ENCODE data around the gene EPHB3. TPM values are rescaled to one million over a fixed set of nuclear protein-coding genes. Genes with fewer than 3 reads are reported as not detected.

EPHB3 gene
- polyA plus RNA-seq, 1 donor, result 33.9 TPM

DNA sequence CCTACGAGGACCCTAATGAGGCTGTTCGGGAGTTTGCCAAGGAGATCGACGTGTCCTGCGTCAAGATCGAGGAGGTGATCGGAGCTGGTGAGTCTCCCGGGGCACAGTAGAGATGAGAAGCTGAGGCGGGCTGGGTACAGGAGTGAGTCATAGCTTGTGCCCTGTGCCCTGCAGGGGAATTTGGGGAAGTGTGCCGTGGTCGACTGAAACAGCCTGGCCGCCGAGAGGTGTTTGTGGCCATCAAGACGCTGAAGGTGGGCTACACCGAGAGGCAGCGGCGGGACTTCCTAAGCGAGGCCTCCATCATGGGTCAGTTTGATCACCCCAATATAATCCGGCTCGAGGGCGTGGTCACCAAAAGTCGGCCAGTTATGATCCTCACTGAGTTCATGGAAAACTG, 17.9 kb downstream of the EPHB3 start:
- DNase-seq (ENCODE audit: low read depth), result no peak

DNA sequence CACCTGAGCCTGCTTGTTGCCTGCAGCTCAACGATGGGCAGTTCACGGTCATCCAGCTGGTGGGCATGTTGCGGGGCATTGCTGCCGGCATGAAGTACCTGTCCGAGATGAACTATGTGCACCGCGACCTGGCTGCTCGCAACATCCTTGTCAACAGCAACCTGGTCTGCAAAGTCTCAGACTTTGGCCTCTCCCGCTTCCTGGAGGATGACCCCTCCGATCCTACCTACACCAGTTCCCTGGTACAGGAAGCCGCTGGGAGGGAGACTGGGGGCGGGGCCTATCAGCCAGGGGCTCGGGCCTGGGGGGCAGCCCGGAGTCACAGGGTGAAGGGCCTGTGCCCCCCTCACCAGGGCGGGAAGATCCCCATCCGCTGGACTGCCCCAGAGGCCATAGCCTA, 18.8 kb downstream of the EPHB3 start:
- no peak for DNase-seq (ENCODE audit: low read depth)

DNA sequence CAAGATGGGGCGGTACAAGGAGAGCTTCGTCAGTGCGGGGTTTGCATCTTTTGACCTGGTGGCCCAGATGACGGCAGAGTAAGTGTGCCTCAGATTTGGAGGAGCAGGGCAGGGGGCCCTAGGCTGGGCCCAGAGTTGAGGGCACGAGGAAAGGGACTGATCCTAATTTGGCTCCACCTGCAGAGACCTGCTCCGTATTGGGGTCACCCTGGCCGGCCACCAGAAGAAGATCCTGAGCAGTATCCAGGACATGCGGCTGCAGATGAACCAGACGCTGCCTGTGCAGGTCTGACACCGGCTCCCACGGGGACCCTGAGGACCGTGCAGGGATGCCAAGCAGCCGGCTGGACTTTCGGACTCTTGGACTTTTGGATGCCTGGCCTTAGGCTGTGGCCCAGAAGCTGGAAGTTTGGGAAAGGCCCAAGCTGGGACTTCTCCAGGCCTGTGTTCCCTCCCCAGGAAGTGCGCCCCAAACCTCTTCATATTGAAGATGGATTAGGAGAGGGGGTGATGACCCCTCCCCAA, 19.8 kb downstream of the EPHB3 start:
- no peak for DNase-seq (ENCODE audit: low read depth)

DNA sequence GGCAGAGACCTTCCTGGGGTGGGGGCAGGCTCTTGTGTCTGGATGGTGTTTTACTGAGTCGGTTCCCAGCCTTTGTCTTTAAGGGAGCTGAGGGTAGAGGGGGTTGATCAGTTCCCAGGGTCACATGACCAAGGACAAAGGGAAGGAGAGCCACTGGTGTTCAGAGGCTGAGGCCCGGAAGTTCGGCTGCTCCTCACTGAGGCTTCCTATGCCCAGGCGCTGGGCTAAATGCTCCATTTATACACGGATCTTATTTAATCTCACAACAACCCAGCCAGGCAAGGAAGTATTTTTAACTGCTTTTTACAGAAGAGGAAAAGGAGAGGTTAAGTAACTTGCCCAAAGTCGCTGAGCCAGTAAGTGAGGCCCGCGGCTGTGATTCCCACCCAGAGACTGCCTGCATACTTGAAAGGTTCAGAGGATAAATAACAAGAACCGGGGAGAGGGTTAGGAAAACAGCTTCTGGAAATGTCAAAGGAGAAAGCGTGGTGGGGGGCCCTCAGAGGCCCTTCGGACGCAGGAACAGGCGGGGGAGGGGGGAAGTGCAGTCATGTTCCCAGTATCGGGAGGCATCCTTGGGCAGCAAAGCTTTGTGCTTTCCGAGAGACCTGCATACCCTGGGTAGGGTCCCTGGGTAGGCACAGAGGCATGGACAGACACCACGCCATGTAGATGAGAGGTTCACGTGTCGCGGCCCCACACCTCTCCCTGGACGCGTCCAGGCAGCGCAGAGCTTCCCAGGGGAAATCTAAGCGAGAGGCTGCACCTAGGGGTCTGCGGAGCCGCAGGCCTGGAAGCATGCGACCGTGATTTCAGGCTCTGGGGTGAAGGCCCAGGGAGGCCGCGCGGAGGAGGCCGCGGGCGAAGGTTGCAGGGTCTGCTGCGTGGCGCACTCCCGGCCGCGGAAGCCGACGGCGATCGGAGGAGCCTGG, 21.3 kb downstream of the EPHB3 start:
- DNase-seq (ENCODE audit: low read depth), result no peak

DNA sequence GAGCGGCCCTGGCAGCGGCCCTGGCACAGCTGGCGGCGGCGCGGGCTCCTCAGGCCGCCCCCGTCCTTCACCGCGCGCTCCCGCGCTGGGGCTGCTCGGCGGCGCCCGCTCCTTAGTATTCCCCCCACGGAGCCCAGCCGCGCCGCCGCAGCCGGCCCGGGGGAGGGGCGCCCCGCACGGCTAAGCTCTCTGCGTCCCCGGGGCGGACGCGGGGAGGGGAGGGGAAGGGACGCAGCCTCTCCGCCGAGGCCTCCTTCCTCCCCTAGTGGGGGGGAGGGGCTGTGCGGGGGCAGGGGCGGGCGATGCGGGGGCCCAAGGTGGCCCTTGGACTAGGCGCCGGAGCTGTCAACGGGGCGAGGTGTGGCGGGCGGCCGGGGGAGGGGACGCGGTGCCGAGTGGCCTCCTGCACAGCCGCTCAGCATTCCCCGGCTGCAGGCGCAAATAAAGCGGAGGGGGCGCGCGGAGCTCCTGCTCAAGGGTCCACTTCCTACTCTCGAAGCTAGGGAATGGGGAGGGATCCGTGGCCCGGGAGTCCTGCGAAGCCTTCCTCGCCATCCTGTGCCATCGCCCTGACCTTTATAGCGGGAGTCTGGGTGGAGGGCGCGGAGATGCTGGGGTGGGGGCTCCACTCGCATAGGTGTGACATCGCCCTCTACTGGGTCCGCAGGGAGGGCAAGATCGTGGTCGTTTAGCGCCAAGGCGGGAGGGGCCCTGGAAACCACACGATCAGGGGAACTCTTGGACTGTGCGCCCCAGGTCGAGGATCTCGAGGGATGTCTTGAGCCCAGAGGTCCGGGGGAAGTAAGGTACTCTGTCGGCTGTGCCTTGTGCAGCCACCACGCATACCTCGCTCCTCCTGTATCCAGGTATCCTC, 22.2 kb downstream of the EPHB3 start:
- no peak for DNase-seq (ENCODE audit: low read depth)

- DNase-seq (ENCODE audit: low read depth), result no peak
These were observed 22.9 kb downstream of the EPHB3 start for GRCh38 chr3:184584464-184584891.

DNA sequence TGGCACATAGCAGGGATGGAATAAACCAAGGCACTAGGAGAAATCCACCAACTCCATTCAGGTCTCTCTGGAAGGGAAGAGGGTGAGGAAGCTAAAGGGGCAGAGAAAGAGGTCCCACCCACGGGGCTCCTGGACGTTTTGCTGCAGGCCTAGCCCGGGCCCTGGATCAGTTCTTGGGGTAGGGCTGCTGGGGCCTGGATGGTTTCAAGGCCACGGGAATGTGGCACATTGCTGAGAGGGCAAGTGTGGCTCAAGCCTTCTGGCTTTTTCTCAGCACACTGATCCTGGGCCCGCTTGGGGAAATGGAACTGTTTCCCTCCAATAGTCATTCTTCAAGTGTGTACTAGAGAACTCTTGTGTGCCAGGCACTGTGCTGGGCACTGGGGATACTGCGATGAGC, 24.0 kb downstream of the EPHB3 start:
- no peak for DNase-seq (ENCODE audit: low read depth)

- DNase-seq (ENCODE audit: low read depth), result no peak
These were observed 25.3 kb downstream of the EPHB3 start for GRCh38 chr3:184586851-184587250.

DNA sequence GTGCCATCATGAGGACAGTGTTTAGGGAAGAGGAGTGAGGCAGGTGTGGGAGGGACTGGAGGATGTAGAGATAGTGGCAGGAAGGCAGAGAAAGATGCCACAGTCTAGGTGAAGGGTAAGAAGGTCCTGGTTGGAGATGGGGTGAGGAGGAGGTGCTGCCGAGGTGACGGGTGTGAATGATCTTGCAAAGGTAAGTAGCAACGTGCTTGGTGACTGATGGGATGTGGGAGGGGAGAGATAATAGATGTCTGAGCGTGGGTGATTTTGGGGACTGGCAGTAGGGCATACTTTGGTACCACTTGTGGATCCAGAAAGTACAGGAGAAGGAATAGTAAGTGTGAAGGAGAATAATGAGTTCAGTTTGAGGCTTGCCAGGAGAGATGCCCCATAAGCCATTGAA, 27.2 kb downstream of the EPHB3 start:
- no peak for DNase-seq (ENCODE audit: low read depth)

DNA sequence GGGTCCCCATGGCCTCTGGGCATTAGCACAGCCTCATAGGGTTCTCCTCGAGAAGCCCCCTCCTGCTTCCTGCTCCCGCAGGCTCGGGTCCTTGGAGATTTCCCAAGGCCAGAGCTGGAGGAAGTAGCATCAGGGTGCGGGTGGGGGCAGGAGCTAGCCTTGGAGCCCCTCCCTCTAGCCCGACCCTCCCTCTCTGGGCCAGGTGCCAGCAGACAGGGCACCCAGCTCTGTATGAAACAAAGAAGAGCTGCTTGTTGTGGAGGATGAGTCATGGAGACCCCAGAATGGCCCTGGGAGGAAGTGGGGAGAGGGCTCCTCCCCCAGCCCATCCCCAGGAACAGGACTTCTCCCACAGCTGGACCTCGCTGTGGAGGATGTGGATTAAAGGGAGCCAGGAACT, 29.2 kb downstream of the EPHB3 start:
- no peak for DNase-seq (ENCODE audit: low read depth)

GRCh38 chr3:184591789-184592188, 30.2 kb downstream of the EPHB3 start:
- no peak for DNase-seq (ENCODE audit: low read depth)

- DNase-seq (ENCODE audit: low read depth), result no peak
These were observed 31.0 kb downstream of the EPHB3 start for GRCh38 chr3:184592371-184593219.

- DNase-seq (ENCODE audit: low read depth), result no peak
These were observed 31.8 kb downstream of the EPHB3 start for GRCh38 chr3:184593220-184593927.

- no peak for DNase-seq (ENCODE audit: low read depth)
These were observed 32.3 kb downstream of the EPHB3 start for GRCh38 chr3:184593928-184594303.

- no peak for DNase-seq (ENCODE audit: low read depth)
These were observed 32.9 kb downstream of the EPHB3 start for GRCh38 chr3:184594371-184595001.

DNA sequence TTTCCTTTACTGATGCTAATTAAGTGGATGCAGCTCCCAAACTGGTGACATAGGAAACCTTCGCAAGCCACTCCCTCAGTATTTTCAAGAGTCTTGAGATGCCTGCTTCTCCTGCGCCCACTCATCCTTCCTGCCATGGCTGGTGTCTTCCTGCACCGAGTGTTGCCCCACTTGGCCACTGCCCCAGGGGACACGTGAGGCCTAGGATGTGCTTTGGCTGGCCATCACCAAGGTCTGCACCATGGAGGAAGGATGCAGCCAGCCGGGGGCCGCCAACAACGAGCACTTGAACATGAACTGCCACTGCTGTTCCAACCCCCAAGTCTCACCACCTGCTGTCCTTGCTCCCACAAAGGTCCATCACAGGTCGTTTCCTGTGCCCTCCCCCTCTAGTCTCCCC, 34.1 kb downstream of the EPHB3 start:
- no peak for DNase-seq (ENCODE audit: low read depth)

DNA sequence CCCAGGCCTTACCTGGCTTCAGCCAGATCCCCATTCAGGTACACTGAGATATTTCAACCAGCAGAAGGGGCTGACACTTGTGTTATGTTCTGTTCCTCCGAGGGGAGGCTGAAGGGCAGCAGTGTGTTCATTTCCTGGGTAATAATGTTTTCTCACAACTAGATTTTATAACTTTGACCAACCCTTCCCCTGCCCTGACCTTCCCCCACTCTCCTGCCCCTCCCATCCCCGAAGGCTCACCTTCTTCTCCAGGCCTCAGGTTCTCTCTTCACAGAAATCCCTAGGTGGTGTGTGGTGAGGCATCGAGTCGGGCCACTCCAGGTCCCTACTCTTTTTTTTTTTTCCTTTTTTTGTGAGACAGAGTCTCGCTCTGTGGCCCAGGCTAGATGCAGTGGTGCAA, 34.6 kb downstream of the EPHB3 start:
- no peak for DNase-seq (ENCODE audit: low read depth)

DNA sequence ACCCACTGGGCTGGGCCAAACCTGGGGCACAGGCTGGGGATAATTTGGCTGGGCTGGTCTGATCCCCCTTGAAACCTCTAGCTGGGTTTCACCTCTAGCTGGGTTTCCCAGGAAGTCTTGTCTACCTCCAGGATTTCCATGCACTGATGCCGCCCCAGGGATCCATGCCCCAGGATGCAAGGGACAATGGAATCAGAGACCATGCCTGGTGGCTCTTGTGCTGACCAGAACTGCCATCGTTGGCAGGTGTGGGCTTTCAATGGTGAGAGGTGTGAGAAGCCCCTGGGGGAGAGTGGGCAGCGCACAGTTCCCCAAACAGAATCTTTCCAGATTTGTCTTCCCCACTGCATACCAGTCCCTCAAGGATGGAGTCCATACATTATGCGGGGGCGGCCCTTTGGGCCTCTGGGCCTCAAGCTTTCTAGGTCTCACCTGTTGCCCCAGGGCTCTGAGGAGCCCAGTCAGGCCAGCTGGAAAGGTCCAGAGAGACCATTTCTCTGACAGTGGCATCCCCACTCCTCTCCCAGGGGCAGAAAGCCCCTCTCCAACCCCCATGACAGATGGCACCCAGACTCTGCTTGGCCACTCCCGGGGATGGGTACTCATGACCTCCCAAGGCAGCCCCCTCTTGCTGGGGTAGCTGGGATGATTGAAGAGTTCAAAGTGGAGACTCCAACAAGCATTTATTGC, 35.4 kb downstream of the EPHB3 start:
- no peak for DNase-seq (ENCODE audit: low read depth)

GRCh38 chr3:184597829-184598573, 36.4 kb downstream of the EPHB3 start:
- no peak for DNase-seq (ENCODE audit: low read depth)
